Endothelial cell of umbilical vein (primary cell): ENCODE measurements around the gene RANBP3. TPM values are rescaled to one million over a fixed set of nuclear protein-coding genes. Genes with fewer than 3 reads are reported as not detected.

Experiments used
- BruUV-seq: library from RNA; stranded (reverse); fragments of 400-500 nt; replicated peaks from 2 replicates; lab custom pipeline; 2021; lab: Mats Ljungman, UMichigan
- CTCF ChIA-PET: fragments of 300-600, 350-600 bp; sonication (Branson Sonifier 250); formaldehyde crosslinking; loops from one replicate; lab custom pipeline; 2021; ENCODE audit warnings: antibody characterized with exemption, inconsistent platforms; lab: Charles Lee
- POLR2A ChIA-PET: fragments of 300-600, 350-600 bp; sonication (Branson Sonifier 250); formaldehyde crosslinking; loops from one replicate; lab custom pipeline; 2021; ENCODE audit warnings: antibody characterized with exemption, inconsistent platforms; lab: Charles Lee
- DNase-seq: peaks from one replicate; pipeline ENCODE4 v3.0.0-alpha.2; 2011; ENCODE audit warnings: low read depth, low spot score
- FAIRE-seq: peaks from 2 replicates; lab custom pipeline; 2011; peaks lifted over from hg19 to GRCh38; lab: Jason Lieb, UNC
- H2AFZ ChIP-seq: 2 replicates; pipeline ENCODE4 v1.6.0; 2012; ENCODE audit warnings: low read depth, low read length, control low read depth, inconsistent platforms
- H3K27ac ChIP-seq: 2 replicates; pipeline ENCODE4 v1.5.1; 2011; ENCODE audit warnings: low read depth, mild to moderate bottlenecking, control low read depth, low read length, moderate library complexity; ENCODE audit not compliant: insufficient read depth
- H3K27me3 ChIP-seq, 2 experiments: 2 replicates each; pipeline versions ENCODE4 v1.6.0 to v1.6.1; 2011; ENCODE audit warnings: low read length in 2 of 2, mixed read lengths in 1 of 2; ENCODE audit not compliant: control insufficient read depth in 2 of 2, insufficient read depth in 2 of 2
- H3K36me3 ChIP-seq, 2 experiments: 2 replicates in 1 of 2; 3 replicates in 1 of 2; pipeline ENCODE4 v1.5.1; 2011; ENCODE audit warnings: low read length in 2 of 2, mild to moderate bottlenecking in 1 of 2, moderate library complexity in 1 of 2; ENCODE audit not compliant: control insufficient read depth in 2 of 2, insufficient read depth in 2 of 2; ENCODE audit errors: extremely low read depth in 1 of 2
- H3K4me1 ChIP-seq: 3 replicates; pipeline ENCODE4 v1.5.1; 2011; ENCODE audit warnings: mild to moderate bottlenecking, low read length; ENCODE audit not compliant: control insufficient read depth, insufficient read depth; ENCODE audit errors: extremely low read depth
- H3K4me2 ChIP-seq: 2 replicates; pipeline ENCODE4 v1.6.1; 2011; ENCODE audit warnings: low read length, control low read depth, mixed read lengths; ENCODE audit not compliant: insufficient read depth
- H3K4me3 ChIP-seq, 3 experiments: fragments of 200-600 bp in 1 of 3; sonication (generic), shearing (Covaris generic) in 1 of 3; replicated peaks in 1 of 3; 2 replicates each; pipeline ENCODE4 v1.5.1; 2011 to 2016; ENCODE audit warnings: control low read depth in 3 of 3, low read length in 3 of 3, mild to moderate bottlenecking in 2 of 3, inconsistent platforms in 1 of 3, low read depth in 1 of 3, moderate library complexity in 1 of 3; ENCODE audit not compliant: insufficient read depth in 1 of 3
- H3K79me2 ChIP-seq: 2 replicates; pipeline ENCODE4 v1.6.0; 2012; ENCODE audit warnings: low read length, inconsistent platforms; ENCODE audit not compliant: control insufficient read depth, insufficient read depth
- H3K9ac ChIP-seq: replicated peaks from 2 replicates; pipeline ENCODE3; 2011; ENCODE audit warnings: low read length, control low read depth; ENCODE audit not compliant: insufficient read depth; ENCODE audit errors: extremely low read depth
- H3K9me1 ChIP-seq: replicated peaks from 3 replicates; pipeline ENCODE4 v1.6.0; 2011; ENCODE audit warnings: mild to moderate bottlenecking, low read length; ENCODE audit not compliant: control insufficient read depth, insufficient read depth; ENCODE audit errors: extremely low read depth
- H3K9me3 ChIP-seq: replicated peaks from 2 replicates; pipeline ENCODE4 v1.5.1; 2012; ENCODE audit warnings: low read length, inconsistent platforms; ENCODE audit not compliant: control insufficient read depth, insufficient read depth
- H4K20me1 ChIP-seq: replicated peaks from 2 replicates; pipeline ENCODE3; 2011; ENCODE audit warnings: mild to moderate bottlenecking, low read length; ENCODE audit not compliant: control insufficient read depth, insufficient read depth; ENCODE audit errors: extremely low read depth
- EZH2 ChIP-seq: IDR thresholded peaks from 2 replicates; pipeline ENCODE4 v1.6.1; 2012; ENCODE audit warnings: borderline replicate concordance, low read depth, mild to moderate bottlenecking, moderate library complexity, low read length, inconsistent platforms; ENCODE audit not compliant: severe bottlenecking
- FOS ChIP-seq: IDR thresholded peaks from 2 replicates; pipeline ENCODE4 v1.6.1; 2011; ENCODE audit warnings: mild to moderate bottlenecking, low read length, moderate library complexity, borderline replicate concordance; ENCODE audit not compliant: insufficient read depth
- GATA2 ChIP-seq: IDR thresholded peaks from 2 replicates; pipeline ENCODE4 v1.7.0; 2011; ENCODE audit warnings: low read depth, mild to moderate bottlenecking, moderate library complexity, mixed read lengths, low read length; ENCODE audit not compliant: insufficient read length, insufficient read depth
- JUN ChIP-seq: IDR thresholded peaks from 2 replicates; pipeline ENCODE4 v1.6.1; 2011; ENCODE audit warnings: borderline replicate concordance, low read depth; ENCODE audit not compliant: insufficient read length, insufficient read depth
- MYC ChIP-seq: IDR thresholded peaks from one replicate; pipeline ENCODE4 v1.6.1; 2011; ENCODE audit warnings: mild to moderate bottlenecking, low read depth, low read length
- POLR2A ChIP-seq: IDR thresholded peaks from 2 replicates; pipeline ENCODE4 v1.6.1; 2012; ENCODE audit warnings: low read depth, mild to moderate bottlenecking, control low read depth, low read length
- POLR2AphosphoS5 ChIP-seq: IDR thresholded peaks from 2 replicates; pipeline ENCODE4 v1.6.1; 2012; ENCODE audit warnings: low read depth, mild to moderate bottlenecking, control low read depth, low read length, moderate library complexity; ENCODE audit not compliant: insufficient read depth
- dilution Hi-C: fragments of 300-500 bp; cut with MboI; formaldehyde crosslinking; loops from one replicate; pipeline ENCODE4 v1.15.0; 2019; ENCODE audit warnings: low sequenced_read_pairs; ENCODE audit not compliant: extremely low pct_ligation_motif_present
- intact Hi-C: fragments of 100-400 bp; cut with micrococcal nuclease; formaldehyde crosslinking; loops from one replicate; pipeline ENCODE4 v1.10.0; 2022
- polyA plus RNA-seq, 4 experiments: library from polyadenylated mRNA; depleted of rRNA in 3 of 4; stranded (reverse) in 3 of 4; unstranded in 1 of 4; fragments of >200 nt; gene quantifications; 2 replicates each; pipeline versions ENCODE4 v1.2.1 to v1.2.3, GENCODE V29; 2011 to 2012; ENCODE audit warnings: missing spikeins in 1 of 4
- total RNA-seq: library from RNA; stranded (reverse); gene quantifications from 2 replicates; pipeline ENCODE4 v1.2.3, GENCODE V29; 2021
- TF ChIP-seq, protein P1 (sequence below): IDR thresholded peaks from 2 replicates; pipeline ENCODE4 v1.6.1; 2011; ENCODE audit not compliant: insufficient read depth, insufficient read length
- TF ChIP-seq, protein P2 (sequence below), 2 donors: IDR thresholded peaks; 1 replicate in 1 of 2; 2 replicates in 1 of 2; pipeline ENCODE4 v1.5.1; 2011; ENCODE audit warnings: low read length in 2 of 2, mild to moderate bottlenecking in 2 of 2, moderate library complexity in 2 of 2, control low read depth in 1 of 2, inconsistent platforms in 1 of 2, low read depth in 1 of 2; ENCODE audit not compliant: insufficient read depth in 1 of 2; ENCODE audit errors: extremely low read depth in 1 of 2

The RANBP3 gene
- total and polyA plus RNA-seq, 2 donors (not counting 3 experiments of a cell fraction or from before 2014, with no cell fraction given), result 72.3 to 85.3 TPM

DNA sequence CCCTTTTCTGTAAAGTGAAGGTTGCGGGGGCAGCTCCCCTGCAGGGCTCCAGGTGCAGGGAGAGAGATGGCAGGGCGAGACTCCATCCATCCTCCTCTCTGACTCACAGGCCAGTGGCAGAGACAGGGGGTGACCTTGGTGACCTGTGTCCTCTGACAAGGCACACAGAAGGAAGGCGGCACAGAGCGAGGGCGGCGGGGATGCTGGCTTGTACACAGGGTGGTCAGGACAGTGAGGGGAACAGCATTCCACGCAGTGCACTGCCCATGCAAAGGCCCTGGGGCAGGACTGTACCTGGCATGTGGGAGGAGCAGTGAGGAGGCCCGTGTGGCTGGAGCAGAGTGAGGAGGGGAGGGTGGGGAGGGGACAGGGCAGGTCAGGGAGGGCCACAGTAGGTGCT lies 82.0 kb downstream of the RANBP3 start:
- H3K36me3 ChIP-seq, result peaks cover 0 to 15% of the 10 kb centered on the region in 2 experiments
- H3K9me3 ChIP-seq, result no peaks in the 10 kb centered on the region
- TF ChIP-seq POLR2A (no peak), FOS (no peak), MYC (no peak), POLR2AphosphoS5 (no peak), GATA2 (no peak), EZH2 (no peak), JUN (no peak)
- TF ChIP-seq, protein P1, sequence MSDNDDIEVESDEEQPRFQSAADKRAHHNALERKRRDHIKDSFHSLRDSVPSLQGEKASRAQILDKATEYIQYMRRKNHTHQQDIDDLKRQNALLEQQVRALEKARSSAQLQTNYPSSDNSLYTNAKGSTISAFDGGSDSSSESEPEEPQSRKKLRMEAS, result no peak
- TF ChIP-seq, protein P2, sequence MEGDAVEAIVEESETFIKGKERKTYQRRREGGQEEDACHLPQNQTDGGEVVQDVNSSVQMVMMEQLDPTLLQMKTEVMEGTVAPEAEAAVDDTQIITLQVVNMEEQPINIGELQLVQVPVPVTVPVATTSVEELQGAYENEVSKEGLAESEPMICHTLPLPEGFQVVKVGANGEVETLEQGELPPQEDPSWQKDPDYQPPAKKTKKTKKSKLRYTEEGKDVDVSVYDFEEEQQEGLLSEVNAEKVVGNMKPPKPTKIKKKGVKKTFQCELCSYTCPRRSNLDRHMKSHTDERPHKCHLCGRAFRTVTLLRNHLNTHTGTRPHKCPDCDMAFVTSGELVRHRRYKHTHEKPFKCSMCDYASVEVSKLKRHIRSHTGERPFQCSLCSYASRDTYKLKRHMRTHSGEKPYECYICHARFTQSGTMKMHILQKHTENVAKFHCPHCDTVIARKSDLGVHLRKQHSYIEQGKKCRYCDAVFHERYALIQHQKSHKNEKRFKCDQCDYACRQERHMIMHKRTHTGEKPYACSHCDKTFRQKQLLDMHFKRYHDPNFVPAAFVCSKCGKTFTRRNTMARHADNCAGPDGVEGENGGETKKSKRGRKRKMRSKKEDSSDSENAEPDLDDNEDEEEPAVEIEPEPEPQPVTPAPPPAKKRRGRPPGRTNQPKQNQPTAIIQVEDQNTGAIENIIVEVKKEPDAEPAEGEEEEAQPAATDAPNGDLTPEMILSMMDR (IDR thresholded peaks at IDR 0.05; ENCODE audit: extremely low read depth in 1 of 2, insufficient read depth in 1 of 2, low read depth in 1 of 2, low read length in 2 of 2), result no peak
- no peak overlapping the region for H3K4me2 ChIP-seq
- peaks cover 16% of the 10 kb centered on the region for H3K79me2 ChIP-seq
- no TSS peak for BruUV-seq
- intact Hi-C loops, result no loop called here
- ChIA-PET CTCF (interaction anchor here (1.1 kb wide), 2 partner anchors 92 to 122 kb away, joined by 3 to 5 read pairs; no protein-coding TSS in a partner anchor), POLR2A (no interaction called here)
- no peak overlapping the region for H3K27ac ChIP-seq
- no peak overlapping the region for H3K4me3 ChIP-seq
- FAIRE-seq (no peak), DNase-seq (no peak)
- H3K9me1 ChIP-seq, result no peaks in the 10 kb centered on the region
- dilution Hi-C loops, result no loop called here
- no peaks in the 10 kb centered on the region for H4K20me1 ChIP-seq
- H3K4me1 ChIP-seq, result peaks cover 19% of the 10 kb centered on the region
- no peak overlapping the region for H3K9ac ChIP-seq
- H3K27me3 ChIP-seq, result no peaks in the 10 kb centered on the region
- H2AFZ ChIP-seq, result no peak overlapping the region
